ENCODE data around the gene CORO2B.

DNA sequence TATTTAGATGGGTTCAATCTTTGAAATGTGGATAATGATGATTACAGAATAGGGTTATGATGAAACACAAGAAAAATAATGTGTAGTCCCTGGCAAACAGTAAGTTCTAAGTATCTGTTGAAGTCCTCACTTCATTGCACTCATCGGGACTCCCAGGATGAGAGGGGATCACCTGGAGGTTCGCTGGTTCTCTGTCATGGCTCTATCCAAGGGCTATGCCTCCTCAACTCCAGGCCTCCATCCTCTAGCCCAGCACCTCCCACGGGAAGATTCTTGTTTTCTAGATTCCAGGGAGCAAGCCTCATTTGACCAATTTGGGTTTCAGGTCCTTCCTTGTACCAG is 196.4 kb downstream of the CORO2B start:
- TF ChIP-seq YY1 (IDR thresholded peaks at IDR 0.05; ENCODE audit: insufficient read depth, insufficient read length) (no peak), ZNF274 (IDR thresholded peaks at IDR 0.05; ENCODE audit: low read depth, low read length) (no peak), SUZ12 (IDR thresholded peaks at IDR 0.05; ENCODE audit: extremely low read depth, insufficient read depth, insufficient read length) (no peak)

All from NT2/D1 (cell line).